Calu3 (cell line): ENCODE measurements around the gene TAS1R3. TPM values are rescaled to one million over a fixed set of nuclear protein-coding genes. Genes with fewer than 3 reads are reported as not detected.
"Not testable (repeated sequence)": the region's sequence is repeated elsewhere in the genome, so short reads cannot be mapped to it uniquely, and the experiment has no call there.

ENCODE experiments used
- BruUV-seq: library from RNA; stranded (reverse); fragments of 400-500 nt; replicated peaks from 2 replicates; lab custom pipeline; 2021; lab: Mats Ljungman, UMichigan
- CTCF ChIA-PET: fragments of 300-600 bp; sonication (Branson Sonifier 250); formaldehyde crosslinking; loops from one replicate; lab custom pipeline; 2022; ENCODE audit warnings: antibody characterized with exemption; lab: Charles Lee
- DNase-seq: peaks from one replicate; pipeline ENCODE4 v3.0.0; 2022
- H3K27ac Mint-ChIP-seq: one replicate; pipeline ENCODE4 v1.8.0; 2022; ENCODE audit warnings: mixed read lengths; ENCODE audit not compliant: unreplicated experiment
- H3K27me3 Mint-ChIP-seq: one replicate; pipeline ENCODE4 v1.8.0; 2022; ENCODE audit warnings: mixed read lengths; ENCODE audit not compliant: unreplicated experiment
- H3K36me3 Mint-ChIP-seq: one replicate; pipeline ENCODE4 v1.8.0; 2022; ENCODE audit warnings: mild to moderate bottlenecking, moderate library complexity, mixed read lengths; ENCODE audit not compliant: insufficient read depth, unreplicated experiment
- H3K4me1 Mint-ChIP-seq: one replicate; pipeline ENCODE4 v1.8.0; 2022; ENCODE audit warnings: mild to moderate bottlenecking, low read depth, mixed read lengths; ENCODE audit not compliant: unreplicated experiment
- H3K4me3 Mint-ChIP-seq: one replicate; pipeline ENCODE4 v1.8.0; 2022; ENCODE audit warnings: mild to moderate bottlenecking, low read depth, moderate library complexity, mixed read lengths; ENCODE audit not compliant: unreplicated experiment
- H3K9me3 Mint-ChIP-seq: one replicate; pipeline ENCODE4 v1.8.0; 2022; ENCODE audit warnings: low read depth, mixed read lengths; ENCODE audit not compliant: unreplicated experiment
- CTCF ChIP-seq: fragments of 200-600 bp; IDR thresholded peaks from one replicate; pipeline ENCODE4 v1.8.0; 2022; ENCODE audit warnings: antibody characterized with exemption; ENCODE audit not compliant: unreplicated experiment
- intact Hi-C: fragments of 100-400 bp; cut with micrococcal nuclease; formaldehyde crosslinking; loops from one replicate; pipeline ENCODE4 v1.10.0; 2022; ENCODE audit not compliant: unreplicated experiment
- total RNA-seq: library from RNA; stranded (reverse); gene quantifications from 2 replicates; pipeline ENCODE4 v1.2.3, GENCODE V29; 2022

The TAS1R3 gene
- total RNA-seq, 1 experiment from 2014 or later = 0.42 TPM

GRCh38 chr1:1367315-1367714 lies 36.2 kb downstream of the TAS1R3 start:
- H3K4me1 Mint-ChIP-seq = no peaks in the 10 kb centered on the region
- intact Hi-C loops = no loop called here
- H3K36me3 Mint-ChIP-seq = no peaks in the 10 kb centered on the region
- H3K27ac Mint-ChIP-seq = no peak overlapping the region
- no TSS peak for BruUV-seq
- no peaks in the 10 kb centered on the region for H3K9me3 Mint-ChIP-seq
- no peak overlapping the region for H3K4me3 Mint-ChIP-seq
- no peak for TF ChIP-seq CTCF
- no peaks in the 10 kb centered on the region for H3K27me3 Mint-ChIP-seq
- no peak for DNase-seq
- CTCF ChIA-PET = no interaction called here

GRCh38 chr1:1370094-1370493 lies 39.0 kb downstream of the TAS1R3 start:
- DNase-seq, BruUV-seq, H3K9me3 Mint-ChIP-seq, H3K4me3 Mint-ChIP-seq, CTCF ChIA-PET, H3K4me1 Mint-ChIP-seq, intact Hi-C loops, H3K27ac Mint-ChIP-seq, H3K27me3 Mint-ChIP-seq: not testable (repeated sequence)
- peaks cover 19% of the 10 kb centered on the region for H3K36me3 Mint-ChIP-seq

GRCh38 chr1:1370771-1371300 lies 39.8 kb downstream of the TAS1R3 start:
- no TSS peak for BruUV-seq
- no peak for DNase-seq
- Mint-ChIP-seq H3K27me3 (no peaks in the 10 kb centered on the region), H3K9me3 (no peaks in the 10 kb centered on the region), H3K4me3 (no peak overlapping the region), H3K4me1 (no peaks in the 10 kb centered on the region), H3K36me3 (peaks cover 24% of the 10 kb centered on the region), H3K27ac (no peak overlapping the region)
- TF ChIP-seq CTCF = no peak
- intact Hi-C loops = no loop called here
- CTCF ChIA-PET = no interaction called here

GRCh38 chr1:1371364-1371745 lies 40.3 kb downstream of the TAS1R3 start:
- peaks cover 24% of the 10 kb centered on the region for H3K36me3 Mint-ChIP-seq
- BruUV-seq = no TSS peak
- no peak for TF ChIP-seq CTCF
- H3K4me3 Mint-ChIP-seq = no peak overlapping the region
- DNase-seq = no peak
- no peak overlapping the region for H3K27ac Mint-ChIP-seq
- H3K27me3 Mint-ChIP-seq = no peaks in the 10 kb centered on the region
- intact Hi-C loops = no loop called here
- CTCF ChIA-PET = no interaction called here
- no peaks in the 10 kb centered on the region for H3K9me3 Mint-ChIP-seq
- no peaks in the 10 kb centered on the region for H3K4me1 Mint-ChIP-seq
